ENCODE measurements around the gene SEPTIN1. TPM values are rescaled to one million over a fixed set of nuclear protein-coding genes. Genes with fewer than 3 reads are reported as not detected.

The SEPTIN1 gene
- polyA plus RNA-seq, 1 of the 3 experiments (the other 2 are of a cell fraction), result 0.25 TPM

DNA sequence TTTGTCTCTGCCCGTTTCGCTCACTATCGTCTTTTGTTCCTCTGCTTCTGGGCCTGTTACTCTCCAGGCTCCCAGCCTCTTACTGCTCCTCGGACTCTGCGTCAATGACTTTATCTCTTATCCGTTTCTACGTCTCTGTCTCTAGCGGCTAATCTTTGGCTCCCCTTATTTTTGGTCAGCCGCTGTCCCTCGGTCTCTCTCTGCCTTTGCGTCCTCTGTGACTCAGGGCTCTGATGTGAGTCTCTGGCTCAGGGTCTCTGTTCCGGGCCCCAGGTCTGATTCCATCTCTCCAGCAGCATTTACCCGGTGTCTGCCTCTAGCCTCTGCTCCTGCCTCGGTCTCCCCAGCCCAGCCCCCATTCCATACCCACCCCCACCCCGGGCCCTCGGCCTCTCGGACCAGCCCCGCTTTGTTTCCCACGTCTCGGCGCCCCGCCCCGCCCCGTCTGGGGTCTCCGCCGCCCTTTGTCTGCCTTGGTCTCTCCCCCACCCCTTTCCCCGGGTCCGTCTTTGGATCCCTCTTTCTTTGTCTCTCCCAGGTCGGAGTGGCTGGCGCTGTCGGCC is 12.3 kb upstream of the SEPTIN1 start:
- ChIA-PET CTCF (interaction anchor here (0.8 to 2.7 kb wide), 11 partner anchors 10 to 234 kb away, joined by 3 to 30 read pairs (median 4); partner anchors contain the start of genes TBC1D10B and ZNF771), POLR2A (interaction anchor here (0.9 to 4.0 kb wide), 14 partner anchors 11 to 587 kb away, joined by 3 to 33 read pairs (median 6); partner anchors contain the start of genes CD2BP2, SEPTIN1 and ZNF771)
- Histone ChIP-seq H3K9ac (peak overlapping the region; percentile 94), H3K9me2 (no peaks in the 10 kb centered on the region), H3K4me2 (peak overlapping the region; percentile 78), H3K27ac (ENCODE audit: low read depth in 2 of 2, low read length in 1 of 2) (peak overlapping the region; percentile 83 to 96), H3K27me3 (ENCODE audit: insufficient read depth) (no peaks in the 10 kb centered on the region), H2AFZ (ENCODE audit: low read depth) (peak overlapping the region; percentile 79), H3K4me3 (ENCODE audit: low read depth in 2 of 2, low read length in 1 of 2) (peak overlapping the region; percentile 88 to 94), H3K4me1 (ENCODE audit: control insufficient read depth in 1 of 2, insufficient read depth in 2 of 2, low read depth in 1 of 2, low read length in 1 of 2) (peaks cover 8 to 15% of the 10 kb centered on the region in 2 experiments; a peak in 2 of 4 replicates), H3K36me3 (replicated peaks in 1 of 2; ENCODE audit: control insufficient read depth in 1 of 2, insufficient read depth in 2 of 2, low read length in 1 of 2) (peaks cover 5 to 18% of the 10 kb centered on the region in 2 experiments), H3K9me3 (no peaks in the 10 kb centered on the region), H3F3A (replicated peaks; ENCODE audit: insufficient read depth) (peaks cover 27% of the 10 kb centered on the region), H4K20me1 (ENCODE audit: insufficient read depth) (no peaks in the 10 kb centered on the region), H3K79me2 (ENCODE audit: insufficient read depth) (peaks cover 28% of the 10 kb centered on the region)
- TF ChIP-seq RXRA (IDR thresholded peaks at IDR 0.05; ENCODE audit: borderline replicate concordance, low read depth), result no peak
- TF ChIP-seq RAD21 (IDR thresholded peaks at IDR 0.05; ENCODE audit: low read length), result no peak
- no peak for TF ChIP-seq SIN3A (IDR thresholded peaks at IDR 0.05; ENCODE audit: borderline replicate concordance, low read depth, low read length)
- TF ChIP-seq PBX3 (IDR thresholded peaks at IDR 0.05), result no peak
- TF ChIP-seq, protein P1, sequence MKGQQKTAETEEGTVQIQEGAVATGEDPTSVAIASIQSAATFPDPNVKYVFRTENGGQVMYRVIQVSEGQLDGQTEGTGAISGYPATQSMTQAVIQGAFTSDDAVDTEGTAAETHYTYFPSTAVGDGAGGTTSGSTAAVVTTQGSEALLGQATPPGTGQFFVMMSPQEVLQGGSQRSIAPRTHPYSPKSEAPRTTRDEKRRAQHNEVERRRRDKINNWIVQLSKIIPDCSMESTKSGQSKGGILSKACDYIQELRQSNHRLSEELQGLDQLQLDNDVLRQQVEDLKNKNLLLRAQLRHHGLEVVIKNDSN (IDR thresholded peaks at IDR 0.05; ENCODE audit: borderline replicate concordance, low read depth), result no peak
- TF ChIP-seq NRF1 (IDR thresholded peaks at IDR 0.05; ENCODE audit: low read depth, low read length), result no peak
- no peak for TF ChIP-seq RFX5 (IDR thresholded peaks at IDR 0.05; ENCODE audit: low read length)
- TF ChIP-seq EP300 (IDR thresholded peaks at IDR 0.05; ENCODE audit: borderline replicate concordance in 1 of 2, low read depth in 1 of 2, low read length in 1 of 2), result no peak
- TF ChIP-seq CHD2 (IDR thresholded peaks at IDR 0.05; ENCODE audit: low read length, partially characterized antibody), result no peak
- TF ChIP-seq NFIC (IDR thresholded peaks at IDR 0.05; ENCODE audit: borderline replicate concordance), result no peak
- no peak for TF ChIP-seq TCF12 (IDR thresholded peaks at IDR 0.05)
- TF ChIP-seq FOSL2 (IDR thresholded peaks at IDR 0.05; ENCODE audit: borderline replicate concordance, low read depth), result no peak
- no peak for TF ChIP-seq MAX (IDR thresholded peaks at IDR 0.05; ENCODE audit: low read depth)
- 6% methylated on average over 31 of the region's 31 CpGs for WGBS (ENCODE audit: low lambda C conversion rate)
- DNase-seq, result no peak

DNA sequence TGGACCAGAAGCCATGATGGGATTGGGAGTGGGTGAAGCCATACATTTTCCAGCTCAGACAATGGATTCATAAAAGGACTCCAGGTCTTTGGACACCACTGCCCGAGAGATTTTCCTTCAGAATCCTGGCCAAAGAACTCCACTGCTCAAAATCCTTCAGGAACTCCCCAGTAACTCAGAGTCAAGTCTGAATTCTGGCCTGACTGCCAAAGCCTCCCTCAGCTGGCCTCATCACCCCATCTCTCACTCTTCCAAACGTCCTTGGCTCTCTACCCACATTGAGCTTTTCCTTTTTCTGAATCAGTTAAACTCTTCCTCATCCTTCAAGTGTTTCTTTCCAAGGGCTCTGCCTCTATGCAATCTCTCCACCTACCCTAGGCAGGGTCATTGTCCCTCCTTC is 1.2 kb upstream of the SEPTIN1 start:
- ChIA-PET CTCF (interaction anchor here (1.6 kb wide), 1 partner anchor 12 kb away, joined by 7 read pairs; the partner anchor contains the start of gene ZNF48), POLR2A (interaction anchor here (0.6 to 5.1 kb wide), 3 partner anchors 11 to 16 kb away, joined by 4 to 33 read pairs (median 6); partner anchors contain the start of genes TBC1D10B and ZNF48)
- Histone ChIP-seq H3K9ac (no peak overlapping the region), H3K9me3 (no peaks in the 10 kb centered on the region), H3K4me1 (ENCODE audit: control insufficient read depth in 1 of 2, insufficient read depth in 2 of 2, low read depth in 1 of 2, low read length in 1 of 2) (peaks cover 0 to 4% of the 10 kb centered on the region in 2 experiments; a peak in 1 of 4 replicates), H2AFZ (ENCODE audit: low read depth) (no peak overlapping the region), H3K27me3 (ENCODE audit: insufficient read depth) (no peaks in the 10 kb centered on the region), H3F3A (replicated peaks; ENCODE audit: insufficient read depth) (peaks cover 11% of the 10 kb centered on the region), H3K9me2 (no peaks in the 10 kb centered on the region), H4K20me1 (ENCODE audit: insufficient read depth) (peaks cover 12% of the 10 kb centered on the region; the same call in 1 of the 2 replicates), H3K4me3 (ENCODE audit: low read depth in 2 of 2, low read length in 1 of 2) (no peak overlapping the region), H3K27ac (ENCODE audit: low read depth in 2 of 2, low read length in 1 of 2) (no peak overlapping the region), H3K36me3 (replicated peaks in 1 of 2; ENCODE audit: control insufficient read depth in 1 of 2, insufficient read depth in 2 of 2, low read length in 1 of 2) (peaks cover 0 to 6% of the 10 kb centered on the region in 2 experiments), H3K79me2 (ENCODE audit: insufficient read depth) (peaks cover 15% of the 10 kb centered on the region; the same call in 1 of the 2 replicates), H3K4me2 (no peak overlapping the region)
- no peak for DNase-seq
- WGBS (ENCODE audit: low lambda C conversion rate), result 58% methylated on average over 2 of the region's 2 CpGs
- TF ChIP-seq, protein P2, sequence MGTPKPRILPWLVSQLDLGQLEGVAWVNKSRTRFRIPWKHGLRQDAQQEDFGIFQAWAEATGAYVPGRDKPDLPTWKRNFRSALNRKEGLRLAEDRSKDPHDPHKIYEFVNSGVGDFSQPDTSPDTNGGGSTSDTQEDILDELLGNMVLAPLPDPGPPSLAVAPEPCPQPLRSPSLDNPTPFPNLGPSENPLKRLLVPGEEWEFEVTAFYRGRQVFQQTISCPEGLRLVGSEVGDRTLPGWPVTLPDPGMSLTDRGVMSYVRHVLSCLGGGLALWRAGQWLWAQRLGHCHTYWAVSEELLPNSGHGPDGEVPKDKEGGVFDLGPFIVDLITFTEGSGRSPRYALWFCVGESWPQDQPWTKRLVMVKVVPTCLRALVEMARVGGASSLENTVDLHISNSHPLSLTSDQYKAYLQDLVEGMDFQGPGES (IDR thresholded peaks at IDR 0.05; ENCODE audit: low read depth, low read length), result no peak
- no peak for TF ChIP-seq NRF1 (IDR thresholded peaks at IDR 0.05; ENCODE audit: low read depth, low read length)
- no peak for TF ChIP-seq RFX5 (IDR thresholded peaks at IDR 0.05; ENCODE audit: low read length)
- TF ChIP-seq PBX3 (IDR thresholded peaks at IDR 0.05), result no peak
- TF ChIP-seq, protein P3, sequence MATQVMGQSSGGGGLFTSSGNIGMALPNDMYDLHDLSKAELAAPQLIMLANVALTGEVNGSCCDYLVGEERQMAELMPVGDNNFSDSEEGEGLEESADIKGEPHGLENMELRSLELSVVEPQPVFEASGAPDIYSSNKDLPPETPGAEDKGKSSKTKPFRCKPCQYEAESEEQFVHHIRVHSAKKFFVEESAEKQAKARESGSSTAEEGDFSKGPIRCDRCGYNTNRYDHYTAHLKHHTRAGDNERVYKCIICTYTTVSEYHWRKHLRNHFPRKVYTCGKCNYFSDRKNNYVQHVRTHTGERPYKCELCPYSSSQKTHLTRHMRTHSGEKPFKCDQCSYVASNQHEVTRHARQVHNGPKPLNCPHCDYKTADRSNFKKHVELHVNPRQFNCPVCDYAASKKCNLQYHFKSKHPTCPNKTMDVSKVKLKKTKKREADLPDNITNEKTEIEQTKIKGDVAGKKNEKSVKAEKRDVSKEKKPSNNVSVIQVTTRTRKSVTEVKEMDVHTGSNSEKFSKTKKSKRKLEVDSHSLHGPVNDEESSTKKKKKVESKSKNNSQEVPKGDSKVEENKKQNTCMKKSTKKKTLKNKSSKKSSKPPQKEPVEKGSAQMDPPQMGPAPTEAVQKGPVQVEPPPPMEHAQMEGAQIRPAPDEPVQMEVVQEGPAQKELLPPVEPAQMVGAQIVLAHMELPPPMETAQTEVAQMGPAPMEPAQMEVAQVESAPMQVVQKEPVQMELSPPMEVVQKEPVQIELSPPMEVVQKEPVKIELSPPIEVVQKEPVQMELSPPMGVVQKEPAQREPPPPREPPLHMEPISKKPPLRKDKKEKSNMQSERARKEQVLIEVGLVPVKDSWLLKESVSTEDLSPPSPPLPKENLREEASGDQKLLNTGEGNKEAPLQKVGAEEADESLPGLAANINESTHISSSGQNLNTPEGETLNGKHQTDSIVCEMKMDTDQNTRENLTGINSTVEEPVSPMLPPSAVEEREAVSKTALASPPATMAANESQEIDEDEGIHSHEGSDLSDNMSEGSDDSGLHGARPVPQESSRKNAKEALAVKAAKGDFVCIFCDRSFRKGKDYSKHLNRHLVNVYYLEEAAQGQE (IDR thresholded peaks at IDR 0.05; ENCODE audit: low read depth, low read length), result no peak
- no peak for TF ChIP-seq FOSL2 (IDR thresholded peaks at IDR 0.05; ENCODE audit: borderline replicate concordance, low read depth)
- TF ChIP-seq NFIC (IDR thresholded peaks at IDR 0.05; ENCODE audit: borderline replicate concordance), result no peak
- no peak for TF ChIP-seq JUND (IDR thresholded peaks at IDR 0.05)
- no peak for TF ChIP-seq MEF2A (IDR thresholded peaks at IDR 0.05; ENCODE audit: borderline replicate concordance, low read depth)
- no peak for TF ChIP-seq POLR2AphosphoS5 (IDR thresholded peaks at IDR 0.05; ENCODE audit: low read depth, low read length)

Data from SK-N-SH (cell line).